ENCODE measurements around the gene SSH3. TPM values are rescaled to one million over a fixed set of nuclear protein-coding genes. Genes with fewer than 3 reads are reported as not detected.

The SSH3 gene
- total RNA-seq, 1 donor from 2014 or later = 20.1 TPM

DNA sequence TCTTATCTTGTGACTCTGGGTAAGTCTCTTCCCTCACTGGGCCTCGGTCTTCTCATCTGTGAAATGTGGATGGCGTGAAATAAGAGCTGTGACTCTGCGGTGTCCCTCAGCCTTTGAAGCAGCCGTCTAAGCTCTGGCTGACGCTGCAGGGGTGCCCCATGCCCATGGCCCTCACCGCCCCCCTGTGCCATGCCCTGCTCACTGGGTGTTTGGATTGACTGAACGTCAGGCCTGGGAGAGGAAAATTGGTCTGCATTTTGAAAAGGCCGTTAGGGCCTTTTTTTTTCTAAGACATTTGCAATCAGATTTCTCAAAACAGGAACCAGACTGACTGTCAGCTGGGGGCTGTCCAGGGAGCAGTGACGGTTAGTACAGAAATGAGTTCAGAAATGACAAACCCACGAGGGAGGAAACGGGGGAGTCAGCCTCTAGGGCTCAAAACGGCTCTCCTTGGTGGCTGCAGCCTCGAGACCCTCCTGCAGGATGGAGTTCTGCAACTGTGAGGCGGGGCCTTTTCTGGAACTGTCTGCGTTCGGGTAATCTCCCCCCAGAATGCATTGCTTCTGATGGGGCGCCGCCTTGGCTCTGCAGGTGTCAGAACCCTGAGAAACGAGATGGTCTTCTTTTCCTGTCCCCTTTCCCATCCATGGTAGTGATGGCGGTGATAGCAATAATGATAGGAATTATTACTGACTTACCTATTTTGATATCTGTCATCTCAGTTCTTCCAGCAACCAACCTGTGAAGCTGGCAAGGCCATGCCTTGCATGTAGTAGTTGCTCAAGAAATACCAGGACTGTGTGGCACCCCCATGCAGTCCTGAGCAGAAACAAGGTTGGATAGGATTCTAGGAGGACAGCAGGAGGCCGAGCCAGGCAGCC lies 35.0 kb upstream of the SSH3 start:
- peak overlapping the region; percentile 99 for H3K4me2 ChIP-seq (ENCODE audit: low read length)
- H2AFZ ChIP-seq (ENCODE audit: low read depth, low read length) = no peak overlapping the region
- Mint-ChIP-seq H3K4me1 (ENCODE audit: low read depth, unreplicated experiment) (peaks cover 18% of the 10 kb centered on the region), H3K27ac (ENCODE audit: unreplicated experiment) (no peak overlapping the region), H3K4me3 (ENCODE audit: unreplicated experiment) (peak overlapping the region; percentile 94), H3K27me3 (ENCODE audit: low read depth, unreplicated experiment) (peaks cover 5% of the 10 kb centered on the region), H3K9me3 (ENCODE audit: unreplicated experiment) (no peaks in the 10 kb centered on the region), H3K36me3 (ENCODE audit: low read depth, unreplicated experiment) (peaks cover 4% of the 10 kb centered on the region)
- H3K36me3 ChIP-seq (ENCODE audit: insufficient read depth, low read length) = no peaks in the 10 kb centered on the region
- H3K79me2 ChIP-seq (ENCODE audit: insufficient read depth, low read length) = peaks cover 73% of the 10 kb centered on the region
- TF ChIP-seq EZH2 (IDR thresholded peaks at IDR 0.05; ENCODE audit: insufficient read depth, low read length) = no peak
- TF ChIP-seq, protein P1, sequence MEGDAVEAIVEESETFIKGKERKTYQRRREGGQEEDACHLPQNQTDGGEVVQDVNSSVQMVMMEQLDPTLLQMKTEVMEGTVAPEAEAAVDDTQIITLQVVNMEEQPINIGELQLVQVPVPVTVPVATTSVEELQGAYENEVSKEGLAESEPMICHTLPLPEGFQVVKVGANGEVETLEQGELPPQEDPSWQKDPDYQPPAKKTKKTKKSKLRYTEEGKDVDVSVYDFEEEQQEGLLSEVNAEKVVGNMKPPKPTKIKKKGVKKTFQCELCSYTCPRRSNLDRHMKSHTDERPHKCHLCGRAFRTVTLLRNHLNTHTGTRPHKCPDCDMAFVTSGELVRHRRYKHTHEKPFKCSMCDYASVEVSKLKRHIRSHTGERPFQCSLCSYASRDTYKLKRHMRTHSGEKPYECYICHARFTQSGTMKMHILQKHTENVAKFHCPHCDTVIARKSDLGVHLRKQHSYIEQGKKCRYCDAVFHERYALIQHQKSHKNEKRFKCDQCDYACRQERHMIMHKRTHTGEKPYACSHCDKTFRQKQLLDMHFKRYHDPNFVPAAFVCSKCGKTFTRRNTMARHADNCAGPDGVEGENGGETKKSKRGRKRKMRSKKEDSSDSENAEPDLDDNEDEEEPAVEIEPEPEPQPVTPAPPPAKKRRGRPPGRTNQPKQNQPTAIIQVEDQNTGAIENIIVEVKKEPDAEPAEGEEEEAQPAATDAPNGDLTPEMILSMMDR (IDR thresholded peaks at IDR 0.05; ENCODE audit: insufficient read depth, low read depth, low read length) = no peak
- H3K4me3 ChIP-seq (ENCODE audit: insufficient read depth, low read depth, low read length) = peak overlapping the region; percentile 70
- H3K9me3 ChIP-seq (ENCODE audit: insufficient read depth, low read depth, low read length) = no peaks in the 10 kb centered on the region
- H4K20me1 ChIP-seq (ENCODE audit: insufficient read depth, low read length) = peaks cover 64% of the 10 kb centered on the region
- DNase-seq (ENCODE audit: low read depth) (no peak), FAIRE-seq (no peak)
- H3K9ac ChIP-seq (ENCODE audit: low read length) = peak overlapping the region; percentile 83
- H3K27me3 ChIP-seq (ENCODE audit: insufficient read depth, low read length) = no peaks in the 10 kb centered on the region
- peaks cover 33% of the 10 kb centered on the region for H3K4me1 ChIP-seq (ENCODE audit: insufficient read depth, low read length)
- no peak overlapping the region for H3K27ac ChIP-seq (ENCODE audit: low read depth, low read length)

DNA sequence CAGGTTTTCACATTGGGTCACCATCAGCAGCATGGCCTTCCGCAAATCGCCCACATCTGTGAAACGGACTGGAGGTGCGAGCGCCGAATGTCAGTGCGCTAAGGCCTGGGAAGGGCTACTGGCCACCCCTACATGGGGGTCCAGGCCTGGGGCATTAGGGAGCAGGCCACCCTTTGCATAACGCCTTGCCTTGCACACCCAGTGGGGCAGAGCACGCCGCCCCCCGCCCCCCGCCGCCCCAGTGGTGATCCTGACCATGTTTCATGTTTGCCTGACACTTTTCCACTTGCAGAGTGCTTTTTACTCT lies 34.4 kb upstream of the SSH3 start:
- H3K36me3 ChIP-seq (ENCODE audit: insufficient read depth, low read length) = no peaks in the 10 kb centered on the region
- no peaks in the 10 kb centered on the region for H3K27me3 ChIP-seq (ENCODE audit: insufficient read depth, low read length)
- FAIRE-seq (no peak), DNase-seq (ENCODE audit: low read depth) (no peak)
- peaks cover 4% of the 10 kb centered on the region for H3K36me3 Mint-ChIP-seq (ENCODE audit: low read depth, unreplicated experiment)
- TF ChIP-seq, protein P1 (IDR thresholded peaks at IDR 0.05; ENCODE audit: insufficient read depth, low read depth, low read length) = no peak
- TF ChIP-seq EZH2 (IDR thresholded peaks at IDR 0.05; ENCODE audit: insufficient read depth, low read length) = no peak
- peak overlapping the region; percentile 8 for H3K4me3 Mint-ChIP-seq (ENCODE audit: unreplicated experiment)
- no peak overlapping the region for H3K4me2 ChIP-seq (ENCODE audit: low read length)
- H3K4me1 ChIP-seq (ENCODE audit: insufficient read depth, low read length) = peaks cover 33% of the 10 kb centered on the region
- peaks cover 18% of the 10 kb centered on the region for H3K4me1 Mint-ChIP-seq (ENCODE audit: low read depth, unreplicated experiment)
- no peak overlapping the region for H3K27ac Mint-ChIP-seq (ENCODE audit: unreplicated experiment)
- no peaks in the 10 kb centered on the region for H3K9me3 ChIP-seq (ENCODE audit: insufficient read depth, low read depth, low read length)
- peaks cover 64% of the 10 kb centered on the region for H4K20me1 ChIP-seq (ENCODE audit: insufficient read depth, low read length)
- H3K9ac ChIP-seq (ENCODE audit: low read length) = no peak overlapping the region
- peaks cover 4% of the 10 kb centered on the region for H3K27me3 Mint-ChIP-seq (ENCODE audit: low read depth, unreplicated experiment)
- H3K27ac ChIP-seq (ENCODE audit: low read depth, low read length) = no peak overlapping the region
- H3K79me2 ChIP-seq (ENCODE audit: insufficient read depth, low read length) = peaks cover 79% of the 10 kb centered on the region
- no peak overlapping the region for H3K4me3 ChIP-seq (ENCODE audit: insufficient read depth, low read depth, low read length)
- no peaks in the 10 kb centered on the region for H3K9me3 Mint-ChIP-seq (ENCODE audit: unreplicated experiment)
- no peak overlapping the region for H2AFZ ChIP-seq (ENCODE audit: low read depth, low read length)
